ENCODE results near the gene C1QTNF3. TPM values are rescaled to one million over a fixed set of nuclear protein-coding genes. Genes with fewer than 3 reads are reported as not detected.
"Not testable (repeated sequence)": the region's sequence is repeated elsewhere in the genome, so short reads cannot be mapped to it uniquely, and the experiment has no call there.

Gene C1QTNF3
- total RNA-seq, 2 donors from 2014 or later, result 2.7 to 4.6 TPM

- TF ChIP-seq CTCF (IDR thresholded peaks at IDR 0.05), result no peak
- Histone ChIP-seq H3K4me1 (no peaks in the 10 kb centered on the region), H3K27me3 (no peaks in the 10 kb centered on the region), H3K9ac (ENCODE audit: low read depth in 2 of 2, low read length in 2 of 2) (no peak overlapping the region), H3K36me3 (no peaks in the 10 kb centered on the region), H3K27ac (no peak overlapping the region), H3K9me3 (no peaks in the 10 kb centered on the region), H3K4me3 (no peak overlapping the region)
- DNase-seq, result no peak
- intact Hi-C loops (cut with DNase I), result no loop called here
Observed at GRCh38 chr5:34031117-34031516, 11.9 kb downstream of the C1QTNF3 start.

GRCh38 chr5:34030585-34030984, 12.4 kb downstream of the C1QTNF3 start:
- intact Hi-C loops (cut with DNase I); DNase-seq; H3K27ac ChIP-seq; H3K27me3 ChIP-seq; H3K9ac ChIP-seq (ENCODE audit: low read depth in 2 of 2, low read length in 2 of 2); H3K4me3 ChIP-seq; H3K4me1 ChIP-seq; H3K9me3 ChIP-seq; H3K36me3 ChIP-seq: not testable (repeated sequence)

- Histone ChIP-seq H3K4me1 (no peaks in the 10 kb centered on the region), H3K9ac (ENCODE audit: low read depth in 2 of 2, low read length in 2 of 2) (no peak overlapping the region), H3K9me3 (no peaks in the 10 kb centered on the region), H3K36me3 (no peaks in the 10 kb centered on the region), H3K27me3 (no peaks in the 10 kb centered on the region), H3K4me3 (no peak overlapping the region), H3K27ac (no peak overlapping the region)
- no peak for TF ChIP-seq CTCF (IDR thresholded peaks at IDR 0.05)
- intact Hi-C loops (cut with DNase I), result no loop called here
- no peak for DNase-seq
Observed at GRCh38 chr5:34030048-34030447, 13.0 kb downstream of the C1QTNF3 start.

- no peak for DNase-seq
- Histone ChIP-seq H3K9ac (ENCODE audit: low read depth in 2 of 2, low read length in 2 of 2) (no peak overlapping the region), H3K9me3 (no peaks in the 10 kb centered on the region), H3K4me3 (no peak overlapping the region), H3K27me3 (no peaks in the 10 kb centered on the region), H3K4me1 (no peaks in the 10 kb centered on the region), H3K27ac (no peak overlapping the region), H3K36me3 (no peaks in the 10 kb centered on the region)
- no peak for TF ChIP-seq CTCF (IDR thresholded peaks at IDR 0.05)
- intact Hi-C loops (cut with DNase I), result no loop called here
Observed at GRCh38 chr5:34028349-34028748, 14.7 kb downstream of the C1QTNF3 start.

GRCh38 chr5:34026089-34026761, 16.8 kb downstream of the C1QTNF3 start:
- DNase-seq, result no peak
- Histone ChIP-seq H3K4me3 (no peak overlapping the region), H3K36me3 (no peaks in the 10 kb centered on the region), H3K9ac (ENCODE audit: low read depth in 2 of 2, low read length in 2 of 2) (no peak overlapping the region), H3K9me3 (no peaks in the 10 kb centered on the region), H3K27ac (no peak overlapping the region), H3K27me3 (no peaks in the 10 kb centered on the region), H3K4me1 (no peaks in the 10 kb centered on the region)
- intact Hi-C loops (cut with DNase I), result no loop called here
- no peak for TF ChIP-seq CTCF (IDR thresholded peaks at IDR 0.05)

GRCh38 chr5:34022121-34022705, 20.8 kb downstream of the C1QTNF3 start:
- no peaks in the 10 kb centered on the region for H3K4me1 ChIP-seq

More at GRCh38 chr5:34022121-34022705, 20.8 kb downstream of the C1QTNF3 start:
- DNase-seq, result no peak
- Histone ChIP-seq H3K27me3 (no peaks in the 10 kb centered on the region), H3K36me3 (no peaks in the 10 kb centered on the region), H3K4me3 (no peak overlapping the region), H3K27ac (no peak overlapping the region), H3K9ac (ENCODE audit: low read depth in 2 of 2, low read length in 2 of 2) (no peak overlapping the region), H3K9me3 (no peaks in the 10 kb centered on the region)
- no peak for TF ChIP-seq CTCF (IDR thresholded peaks at IDR 0.05)
- intact Hi-C loops (cut with DNase I), result no loop called here

Data from colonic mucosa (tissue), 4 donors.